HTERT RPE-1 (cell line): ENCODE data around the gene DLAT.
"Not testable (repeated sequence)": the region's sequence is repeated elsewhere in the genome, so short reads cannot be mapped to it uniquely, and the experiment has no call there.

Source experiments
- in situ Hi-C: fragments of 300-500 bp; cut with MboI; formaldehyde crosslinking; loops from 4 replicates; pipeline ENCODE4 v1.14.3; 2020; ENCODE audit warnings: low sequenced_read_pairs

DLAT gene

DNA sequence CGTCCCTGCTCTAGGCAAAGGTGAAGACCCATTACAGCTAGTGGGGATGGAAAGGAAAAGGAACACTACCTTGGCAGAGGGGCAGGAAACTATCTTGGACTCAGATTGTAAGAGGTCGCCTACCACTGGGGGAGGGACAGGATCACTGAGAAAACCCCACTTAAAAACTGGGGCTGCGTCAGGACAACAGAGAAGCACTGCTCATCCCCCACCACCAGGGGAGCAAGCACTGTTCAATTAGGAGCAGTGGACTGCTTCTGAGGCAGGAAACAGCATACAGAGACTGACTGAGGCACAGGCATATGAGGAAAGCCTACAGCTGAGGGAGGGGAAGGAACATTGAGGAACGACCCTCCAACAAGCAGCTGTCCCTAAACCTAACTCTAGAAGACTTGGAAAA, 20.8 kb upstream of the DLAT start:
- in situ Hi-C loops: no loop called here

DNA sequence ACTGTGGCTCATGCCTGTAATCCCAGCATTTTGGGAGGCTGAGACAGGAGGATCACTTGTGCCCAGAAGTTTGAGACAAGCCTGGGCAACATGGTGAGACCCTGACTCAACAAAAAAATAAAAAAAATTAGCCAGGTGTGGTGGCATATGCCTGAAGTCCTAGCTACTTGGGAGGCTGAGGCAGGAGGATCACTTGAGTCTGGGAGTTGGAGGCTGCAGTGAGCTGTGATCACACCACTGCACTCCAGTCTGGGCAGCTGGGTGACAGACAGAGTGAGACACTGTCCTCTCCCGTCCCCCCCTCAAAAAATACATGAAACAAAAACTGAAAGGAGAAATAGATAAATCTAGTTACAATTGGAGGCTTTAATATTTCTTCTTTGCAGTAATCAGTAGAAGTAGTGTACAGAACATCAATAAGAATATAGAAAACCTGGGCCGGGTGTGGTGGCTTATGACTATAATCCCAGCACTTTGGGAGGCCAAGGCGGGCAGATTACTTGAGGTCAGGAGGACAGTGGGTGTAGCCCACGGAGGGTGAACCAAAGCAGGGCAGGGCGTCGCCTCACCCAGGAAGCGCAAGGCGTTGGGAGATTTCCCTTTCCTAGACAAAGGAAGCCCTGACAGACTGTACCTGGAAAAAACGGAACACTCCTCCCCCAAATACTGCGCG, 19.6 kb upstream of the DLAT start:
- in situ Hi-C loops: no loop called here

DNA sequence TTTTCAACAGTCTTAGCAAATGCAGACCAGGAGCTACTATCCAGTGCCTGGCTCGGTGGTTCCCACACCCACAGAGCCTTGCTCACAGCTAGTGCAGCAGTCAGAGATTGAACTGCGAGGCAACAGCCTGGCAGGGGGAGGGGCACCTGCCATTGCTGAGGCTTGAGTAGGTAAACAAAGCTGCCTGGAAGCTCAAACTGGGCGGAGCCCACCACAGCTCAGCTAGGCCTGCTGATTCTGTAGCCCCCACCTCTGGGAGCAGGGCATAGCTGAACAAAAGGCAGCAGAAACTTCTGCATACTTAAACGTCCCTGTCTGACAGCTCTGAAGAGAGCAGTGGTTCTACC, 19.1 kb upstream of the DLAT start:
- in situ Hi-C loops: not testable (repeated sequence)

DNA sequence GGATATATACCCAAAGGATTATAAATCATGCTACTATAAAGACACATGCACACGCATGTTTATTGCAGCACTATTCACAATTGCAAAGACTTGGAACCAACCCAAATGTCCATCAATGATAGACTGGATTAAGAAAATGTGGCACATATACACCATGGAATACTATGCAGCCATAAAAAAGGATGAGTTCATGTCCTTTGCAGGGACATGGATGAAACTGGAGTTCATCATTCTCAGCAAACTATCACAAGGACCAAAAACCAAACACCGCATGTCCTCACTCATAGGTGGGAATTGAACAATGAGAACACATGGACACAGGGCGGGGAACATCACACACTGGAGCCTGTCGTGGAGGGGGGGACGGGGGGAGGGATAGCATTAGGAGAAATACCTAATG, 13.8 kb upstream of the DLAT start:
- in situ Hi-C loops: not testable (repeated sequence)

DNA sequence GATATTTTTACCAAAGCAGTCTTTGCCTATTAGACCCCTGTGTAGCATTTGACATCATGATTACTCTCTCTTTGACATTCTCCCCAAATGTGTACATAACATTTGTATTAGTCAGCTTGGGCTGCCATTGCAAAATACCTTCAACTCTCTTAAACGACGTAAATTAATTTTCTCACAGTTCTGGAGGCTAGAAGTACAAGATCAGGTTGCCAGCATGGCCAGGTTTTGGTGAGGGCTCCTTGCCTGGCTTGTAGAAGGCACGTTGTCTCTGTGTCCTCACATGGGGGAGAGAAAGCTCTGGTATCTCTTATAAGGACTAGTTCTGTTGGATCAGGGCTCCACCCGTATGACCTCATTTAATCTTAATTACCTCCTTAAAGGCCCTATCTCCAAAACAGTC, 12.3 kb upstream of the DLAT start:
- in situ Hi-C loops: no loop called here

DNA sequence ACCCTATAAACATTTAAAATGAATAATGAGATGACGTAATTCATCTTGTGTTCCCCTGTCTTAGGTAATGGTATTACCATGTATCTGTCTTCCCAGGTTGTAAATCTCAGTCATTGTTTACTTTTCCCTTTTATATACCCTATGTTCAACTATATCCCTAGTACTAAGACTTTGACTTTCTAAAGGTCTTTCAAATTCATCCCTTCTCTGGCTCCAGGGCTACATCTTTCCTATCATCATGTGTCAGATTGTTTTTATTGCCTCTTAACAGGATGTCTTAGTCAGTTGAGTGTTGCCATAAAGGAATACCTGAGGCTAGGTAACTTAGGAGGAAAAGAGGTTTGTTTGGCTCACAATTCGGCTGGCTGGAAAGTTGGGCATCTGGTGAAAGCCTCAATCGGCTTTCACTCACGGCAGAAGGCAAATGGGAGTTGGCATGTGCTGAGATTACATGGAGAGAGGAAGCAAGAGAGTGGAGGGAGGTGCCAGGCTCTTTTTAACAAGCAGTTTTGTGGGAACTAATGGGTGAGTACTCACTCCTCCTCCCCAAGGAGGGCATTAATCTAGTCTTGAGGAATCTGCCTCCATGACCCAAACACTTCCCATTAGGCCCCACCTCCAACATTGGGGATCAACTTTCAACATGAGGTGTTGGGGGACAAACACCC, 11.6 kb upstream of the DLAT start:
- in situ Hi-C loops: no loop called here

DNA sequence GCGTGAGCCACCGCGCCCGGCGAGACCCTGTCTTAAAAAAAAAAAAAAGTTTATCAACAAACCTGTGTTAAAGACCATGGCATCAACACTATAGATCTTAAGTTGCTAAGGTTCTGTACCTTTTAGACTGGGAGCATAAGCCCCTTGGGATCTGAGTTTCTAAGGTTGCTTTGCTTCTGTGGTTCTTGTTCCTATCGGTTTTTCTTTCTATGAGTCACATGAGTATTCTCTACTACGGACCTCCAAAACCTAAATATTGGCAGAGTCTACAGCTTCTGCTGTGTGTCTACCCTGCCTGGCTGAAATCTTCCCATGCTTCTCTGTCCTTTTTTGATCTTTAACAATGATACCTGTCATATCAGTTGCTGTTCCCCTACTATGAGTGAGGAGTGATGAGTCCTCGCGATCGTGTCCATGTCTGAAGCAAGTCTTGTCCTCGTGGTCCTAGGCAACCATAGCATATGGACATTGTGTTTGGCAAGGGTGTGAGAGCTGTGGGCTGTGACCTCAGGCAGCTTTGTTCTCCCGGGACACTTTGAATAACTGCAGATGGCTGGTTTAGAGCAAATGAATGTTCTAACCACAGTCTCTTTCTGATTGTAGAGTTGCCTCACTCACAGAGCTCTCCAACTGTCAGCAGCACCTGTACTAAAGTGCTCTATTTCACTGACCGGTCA, 9.0 kb upstream of the DLAT start:
- in situ Hi-C loops: no loop called here

DNA sequence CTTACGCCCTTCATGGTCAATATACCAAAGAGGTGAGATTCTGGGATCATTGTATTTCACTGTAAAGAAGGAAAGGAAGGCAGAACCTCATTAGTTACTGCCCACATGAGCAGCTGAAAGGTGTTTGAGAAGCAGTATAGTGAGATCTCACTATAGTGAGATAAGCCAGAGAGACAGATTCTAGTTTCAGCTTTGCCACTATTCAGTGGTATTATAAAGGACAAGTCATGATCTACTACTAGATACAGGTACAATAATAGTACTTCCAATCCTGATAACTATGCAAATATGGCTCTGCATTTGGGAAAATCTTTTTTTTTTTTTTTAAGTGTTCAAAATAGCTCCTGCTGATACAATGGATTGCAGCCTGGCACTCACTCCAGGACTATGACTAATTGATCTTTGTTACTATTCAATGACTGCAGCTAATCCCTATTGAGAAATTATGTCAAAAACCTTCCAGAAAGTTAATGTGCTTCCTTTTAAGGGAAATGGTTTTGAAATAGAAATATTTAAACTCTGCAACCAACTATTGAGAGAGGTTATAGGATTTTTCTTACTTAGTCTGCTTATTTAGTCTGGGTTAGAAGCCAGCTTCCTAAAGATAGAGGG, 8.3 kb upstream of the DLAT start:
- in situ Hi-C loops: no loop called here

DNA sequence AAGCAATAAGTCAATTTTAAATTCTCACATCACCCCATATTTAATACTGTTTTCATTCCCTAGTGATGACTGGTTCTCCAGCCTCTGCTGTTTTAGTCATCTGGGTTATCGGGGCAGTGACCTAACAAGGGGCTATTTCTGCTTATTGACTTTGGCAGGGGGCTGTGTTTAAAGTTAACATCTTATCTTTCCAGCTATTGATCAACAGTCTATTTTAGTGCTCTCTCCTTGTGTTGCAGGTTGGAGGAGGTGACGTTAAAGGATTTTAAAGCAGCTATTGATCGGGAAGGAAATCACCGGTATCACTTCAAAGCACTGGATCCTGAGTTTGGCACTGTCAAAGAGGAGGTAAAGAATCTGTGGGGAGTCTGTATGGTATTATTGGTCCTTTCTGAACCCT, 7.7 kb upstream of the DLAT start:
- in situ Hi-C loops: no loop called here

DNA sequence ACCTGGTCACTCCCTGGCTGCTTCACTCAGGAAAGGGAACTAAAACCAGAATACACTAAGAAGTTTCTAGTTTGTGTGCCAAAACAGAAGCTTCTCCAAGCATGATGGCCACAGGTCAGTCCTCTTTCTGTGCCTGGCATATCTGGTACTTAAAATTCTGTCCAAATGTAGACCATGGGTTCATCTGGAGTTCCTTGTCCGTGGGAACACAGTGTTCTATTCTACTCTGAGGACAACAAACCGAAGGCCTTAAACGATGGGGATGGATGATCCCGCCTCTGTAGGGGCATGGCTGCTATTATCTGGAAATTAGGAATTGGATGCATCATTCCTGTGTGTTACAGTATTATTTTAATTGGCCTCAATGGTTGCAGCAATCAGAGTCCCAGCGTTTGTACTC, 6.1 kb upstream of the DLAT start:
- in situ Hi-C loops: no loop called here

DNA sequence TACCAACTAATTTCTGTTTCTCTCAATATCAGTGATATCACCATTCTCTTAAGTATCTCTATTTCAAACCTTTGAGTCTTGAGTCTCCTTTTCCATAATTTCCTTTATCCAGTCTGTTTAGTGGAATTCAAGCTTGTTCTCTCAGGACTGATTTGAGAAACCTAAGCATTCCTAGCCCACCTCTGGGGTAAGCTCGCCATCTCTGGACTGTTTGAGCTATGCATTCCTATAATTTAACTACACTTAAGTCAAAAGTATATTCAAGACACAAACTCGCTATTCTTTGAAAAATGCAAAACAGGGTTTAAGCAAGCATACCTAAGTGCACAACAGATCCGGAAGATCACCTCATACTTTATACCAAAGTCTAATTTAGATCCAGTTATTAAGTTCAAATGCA, 2.1 kb upstream of the DLAT start:
- in situ Hi-C loops: no loop called here

DNA sequence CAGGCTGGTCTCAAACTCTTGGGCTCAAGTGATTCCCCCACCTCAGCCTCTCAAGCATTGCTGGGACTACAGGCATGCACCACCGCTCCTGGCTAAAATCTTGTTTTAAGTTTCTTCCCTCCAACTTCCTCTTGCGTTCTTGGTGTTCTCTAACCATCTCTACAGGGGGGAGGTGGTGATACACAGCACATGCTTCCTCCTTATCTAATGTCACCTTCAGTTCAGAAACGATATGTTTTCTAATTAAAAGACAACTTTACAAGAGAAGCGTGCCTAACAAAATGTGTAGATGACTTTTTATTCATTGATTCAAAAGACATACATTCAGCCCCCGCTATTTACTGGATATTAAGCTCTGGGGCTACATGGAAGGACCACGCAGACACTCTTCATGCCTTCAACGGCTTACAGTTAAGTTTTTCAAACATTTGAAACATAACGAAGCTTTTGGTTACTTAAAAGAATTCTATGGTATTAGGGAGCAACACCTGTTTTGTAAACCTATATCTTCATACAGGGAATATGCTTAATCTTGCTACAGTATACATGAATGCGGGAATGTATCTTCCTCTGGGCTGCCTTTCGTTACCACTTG, 933 bp upstream of the DLAT start:
- in situ Hi-C loops: no loop called here

DNA sequence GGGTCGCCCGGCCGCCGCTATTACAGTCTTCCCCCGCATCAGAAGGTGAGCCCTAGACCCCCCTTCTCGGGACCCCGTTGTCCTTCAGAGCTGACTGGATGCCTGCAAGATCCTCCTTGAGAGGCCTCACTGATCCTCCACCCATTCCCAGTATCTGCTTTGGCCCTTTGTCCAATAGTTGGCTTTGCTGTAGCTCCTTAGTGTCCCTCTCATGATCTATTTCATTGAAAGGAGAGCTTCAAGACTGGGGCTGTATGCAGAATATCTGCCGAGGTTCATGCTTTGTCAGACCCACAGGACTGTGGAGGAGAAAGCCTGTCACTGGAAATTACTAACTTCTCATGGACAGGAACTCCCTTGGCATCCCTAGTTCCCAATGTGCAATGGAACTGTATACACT, 499 bp downstream of the DLAT start:
- in situ Hi-C loops: no loop called here

DNA sequence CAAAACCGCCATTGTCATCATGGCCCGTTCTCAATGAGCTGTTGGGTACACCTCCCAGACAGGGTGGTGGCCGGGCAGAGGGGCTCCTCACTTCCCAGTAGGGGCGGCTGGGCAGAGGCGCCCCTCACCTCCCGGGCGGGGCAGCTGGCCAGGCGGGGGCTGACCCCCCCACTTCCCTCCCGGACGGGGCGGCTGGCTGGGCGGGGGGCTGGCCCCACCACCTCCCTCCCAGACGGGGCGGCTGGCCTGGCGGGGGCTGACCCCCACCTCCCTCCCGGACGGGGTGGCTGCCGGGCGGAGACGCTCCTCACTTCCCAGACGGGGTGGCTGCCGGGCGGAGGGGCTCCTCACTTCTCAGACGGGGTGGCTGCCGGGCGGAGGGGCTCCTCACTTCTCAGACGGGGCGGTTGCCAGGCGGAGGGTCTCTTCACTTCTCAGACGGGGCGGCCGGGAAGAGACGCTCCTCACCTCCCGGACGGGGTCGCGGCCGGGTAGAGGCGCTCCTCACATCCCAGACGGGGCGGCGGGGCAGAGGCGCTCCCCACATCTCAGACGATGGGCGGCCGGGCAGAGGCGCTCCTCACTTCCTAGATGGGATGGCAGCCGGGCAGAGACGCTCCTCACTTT, 1.7 kb downstream of the DLAT start:
- in situ Hi-C loops: not testable (repeated sequence)

DNA sequence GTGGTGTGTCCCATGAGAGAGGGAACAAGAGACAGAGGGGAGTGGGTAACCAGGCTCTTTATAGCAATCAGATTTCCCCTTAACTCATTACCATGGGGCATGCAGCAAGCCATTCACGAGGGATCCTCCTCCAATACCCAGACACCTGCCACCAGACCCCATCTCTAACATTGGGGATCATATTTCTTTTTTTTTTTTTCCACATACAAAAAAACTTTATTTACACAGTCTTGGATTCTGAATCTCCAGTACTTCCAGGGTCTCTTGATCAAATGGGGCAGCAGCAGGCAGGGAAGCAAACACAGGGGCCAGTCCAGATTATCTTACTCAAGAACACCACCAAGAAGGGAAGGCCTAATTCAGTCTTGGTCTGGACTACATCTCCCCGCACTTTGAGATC, 4.3 kb downstream of the DLAT start:
- in situ Hi-C loops: no loop called here

DNA sequence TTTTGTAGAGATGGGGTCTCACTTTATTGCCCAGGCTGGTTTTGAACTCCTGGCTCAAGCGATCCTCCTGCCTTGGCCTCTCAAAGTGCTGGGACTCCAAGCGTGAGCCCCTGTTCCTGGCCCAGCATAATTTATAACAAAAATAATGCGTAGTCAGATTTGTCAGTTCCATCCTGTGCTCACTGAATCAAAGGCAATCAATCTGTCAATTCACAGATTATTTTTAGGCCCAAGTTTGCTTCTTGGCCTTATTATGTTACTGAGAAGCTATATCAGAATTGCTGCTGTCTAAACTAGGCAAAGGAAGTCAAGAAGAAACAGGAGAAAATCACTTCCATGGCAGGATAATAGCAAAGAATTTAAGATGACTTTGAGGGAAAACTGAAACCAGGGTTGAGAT, 8.7 kb downstream of the DLAT start:
- in situ Hi-C loops: no loop called here

DNA sequence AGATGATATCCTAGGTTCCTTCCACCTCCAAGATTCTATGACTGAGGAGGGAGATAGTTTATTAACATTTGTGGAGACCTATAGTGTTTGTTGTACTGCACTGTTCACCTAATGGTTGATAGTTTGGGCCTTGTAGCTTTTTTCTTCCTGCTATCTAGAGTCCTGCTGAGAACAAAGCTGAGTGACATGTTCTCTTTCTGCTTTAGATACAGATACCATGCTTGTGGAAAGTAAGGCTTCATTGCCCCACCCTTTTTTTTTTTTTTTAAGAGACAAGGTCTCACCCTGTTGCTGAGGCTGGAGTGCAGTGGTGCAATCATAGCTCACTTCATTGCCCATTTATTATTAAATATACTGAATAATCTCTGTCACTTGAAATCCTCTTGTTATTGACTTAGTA, 12.3 kb downstream of the DLAT start:
- in situ Hi-C loops: no loop called here

DNA sequence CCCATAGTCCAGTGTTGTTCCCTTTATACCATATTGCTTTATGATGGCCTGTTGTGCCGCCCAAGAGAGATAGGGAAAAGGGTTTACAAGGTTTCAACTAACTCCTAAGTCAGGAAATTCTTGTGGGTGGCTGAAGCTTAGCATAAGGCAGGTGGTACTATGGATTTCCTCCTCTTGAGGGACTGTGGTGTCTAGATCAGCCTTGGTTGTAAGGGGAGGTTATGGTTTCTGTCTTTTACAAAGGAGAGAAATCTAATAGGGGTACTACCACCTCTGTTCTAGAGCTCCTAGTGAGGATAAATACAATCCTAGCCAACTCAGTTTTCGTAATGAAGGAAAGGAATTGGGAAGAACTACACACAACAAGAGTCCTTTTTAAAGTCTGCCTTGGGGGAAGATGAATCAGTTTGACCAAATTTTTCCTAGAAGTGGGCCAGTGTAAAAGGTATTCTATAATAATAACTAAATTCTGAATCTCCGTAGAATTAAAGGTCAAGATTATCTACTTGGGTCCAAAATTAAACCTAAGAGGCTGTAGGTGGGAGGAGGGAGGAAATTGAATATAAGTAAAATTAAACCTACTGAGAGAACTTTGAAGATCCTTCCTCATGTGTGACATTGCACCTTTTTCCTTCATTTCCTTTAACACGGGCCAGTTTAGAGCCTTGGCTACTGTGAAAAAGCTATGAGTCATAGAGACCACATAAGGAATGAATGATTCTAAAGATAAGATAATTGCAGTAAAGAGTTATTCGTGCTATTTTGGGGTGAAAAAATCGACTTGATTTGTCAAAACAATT, 17.2 kb downstream of the DLAT start:
- in situ Hi-C loops: no loop called here

DNA sequence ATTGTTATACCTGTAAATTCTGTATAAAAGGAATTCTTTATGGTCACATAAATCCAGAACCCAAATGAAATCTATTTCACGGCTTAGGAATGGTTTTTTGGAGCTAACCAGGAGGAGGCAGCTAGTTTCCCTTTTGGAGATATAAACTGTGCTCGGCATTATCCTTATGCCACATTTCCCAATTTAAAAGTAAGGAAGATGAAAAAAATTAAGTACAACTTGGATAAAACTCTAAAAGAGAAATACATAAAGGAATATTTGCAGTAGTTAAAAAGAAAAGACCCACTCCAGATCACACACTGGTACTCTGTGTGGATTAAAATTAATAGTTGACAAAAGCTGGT, 17.7 kb downstream of the DLAT start:
- in situ Hi-C loops: no loop called here

DNA sequence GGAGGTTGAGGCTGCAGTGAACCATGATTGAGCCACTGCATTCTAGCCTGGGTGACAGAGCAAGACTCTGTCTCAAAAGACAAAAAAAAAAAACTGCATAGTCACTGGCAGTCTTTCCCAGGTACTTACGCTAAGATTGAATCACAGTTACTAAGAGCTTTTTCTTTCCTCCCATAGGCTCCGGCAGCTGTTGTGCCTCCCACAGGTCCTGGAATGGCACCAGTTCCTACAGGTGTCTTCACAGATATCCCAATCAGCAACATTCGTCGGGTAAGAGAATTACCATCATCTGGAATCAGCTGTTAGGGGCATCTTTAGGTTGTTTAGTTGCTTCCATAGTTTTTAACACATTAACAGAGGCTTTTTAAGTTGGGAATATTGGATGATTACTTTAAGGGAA, 19.8 kb downstream of the DLAT start:
- in situ Hi-C loops: no loop called here

DNA sequence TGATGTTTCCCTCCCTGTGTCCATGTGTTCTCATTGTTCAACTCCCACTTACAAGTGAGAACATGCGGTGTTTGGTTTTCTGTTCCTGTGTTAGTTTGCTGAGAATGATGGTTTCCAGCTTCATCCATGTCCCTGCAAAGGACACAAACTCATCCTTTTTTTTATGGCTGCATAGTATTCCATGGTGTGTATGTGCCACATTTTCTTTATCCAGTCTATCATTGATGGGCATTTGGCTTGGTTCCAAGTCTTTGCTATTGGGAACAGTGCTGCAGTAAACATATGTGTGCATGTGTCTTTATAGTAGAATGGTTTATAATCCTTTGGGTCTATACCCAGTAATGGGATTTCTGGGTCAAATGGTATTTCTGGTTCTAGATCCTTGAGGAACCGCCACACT, 21.4 kb downstream of the DLAT start:
- in situ Hi-C loops: not testable (repeated sequence)
